HG02970 (cell line): ENCODE measurements around the gene DOCK8.
"Not testable (repeated sequence)": the region's sequence is repeated elsewhere in the genome, so short reads cannot be mapped to it uniquely, and the experiment has no call there.

Source experiments
- ATAC-seq: cut with Tn5 transposase; IDR thresholded peaks from one replicate; pipeline ENCODE4 v1.9.1; 2021; ENCODE audit warnings: mild to moderate bottlenecking, moderate library complexity, moderate number of reproducible peaks; ENCODE audit not compliant: unreplicated experiment, low FRiP score

DOCK8 gene

GRCh38 chr9:214648-215493 is at the start of gene DOCK8:
TSS of gene DOCK8 (plus strand) at chr9:214865. CDS start at chr9:214977, 112 bp downstream.
- ATAC-seq: peak; percentile 84

- not testable (repeated sequence) for ATAC-seq
These were observed 44.9 kb upstream of the DOCK8 start for GRCh38 chr9:169757-170156.

- not testable (repeated sequence) for ATAC-seq
These were observed 36.4 kb upstream of the DOCK8 start for GRCh38 chr9:178140-178825.

- ATAC-seq: not testable (repeated sequence)
These were observed 35.7 kb upstream of the DOCK8 start, which contains the start of gene ZNG1A for GRCh38 chr9:178970-179383. TSS of gene ZNG1A (minus strand) at chr9:179056. CDS start at chr9:178969, 87 bp downstream.

- not testable (repeated sequence) for ATAC-seq
These were observed 15.1 kb upstream of the DOCK8 start for GRCh38 chr9:199601-200000.

- no peak for ATAC-seq
These were observed 8.2 kb upstream of the DOCK8 start for GRCh38 chr9:206481-206880.

GRCh38 chr9:209143-209758 is 5.4 kb upstream of the DOCK8 start:
- ATAC-seq: no peak

GRCh38 chr9:211036-211435 is 3.6 kb upstream of the DOCK8 start:
- ATAC-seq: no peak

GRCh38 chr9:211557-211956 is 3.1 kb upstream of the DOCK8 start:
- no peak for ATAC-seq

- ATAC-seq: no peak
These were observed 2.4 kb upstream of the DOCK8 start for GRCh38 chr9:212297-212696.

- not testable (repeated sequence) for ATAC-seq
These were observed 764 bp upstream of the DOCK8 start for GRCh38 chr9:213901-214300.

GRCh38 chr9:214351-214647 is 366 bp upstream of the DOCK8 start:
- no peak for ATAC-seq

GRCh38 chr9:215631-216155 is 1.0 kb downstream of the DOCK8 start:
- no peak for ATAC-seq

- ATAC-seq: no peak
These were observed 2.2 kb downstream of the DOCK8 start for GRCh38 chr9:216866-217265.

- ATAC-seq: no peak
These were observed 3.3 kb downstream of the DOCK8 start for GRCh38 chr9:217950-218349.

GRCh38 chr9:219036-219435 is 4.4 kb downstream of the DOCK8 start:
- not testable (repeated sequence) for ATAC-seq

- no peak for ATAC-seq
These were observed 5.2 kb downstream of the DOCK8 start for GRCh38 chr9:219670-220365.

GRCh38 chr9:221989-222776 is 7.5 kb downstream of the DOCK8 start:
- no peak for ATAC-seq

GRCh38 chr9:223152-223551 is 8.5 kb downstream of the DOCK8 start:
- no peak for ATAC-seq

GRCh38 chr9:224026-224425 is 9.4 kb downstream of the DOCK8 start:
- no peak for ATAC-seq
